ENCODE data around the gene IRGC. TPM values are rescaled to one million over a fixed set of nuclear protein-coding genes. Genes with fewer than 3 reads are reported as not detected.

Gene IRGC
- total and polyA plus RNA-seq, 2 donors (not counting 3 experiments of a cell fraction or from before 2014, with no cell fraction given), result not detected

- DNase-seq (ENCODE audit: low read depth, low spot score), result no peak
- H3K79me2 ChIP-seq (ENCODE audit: control insufficient read depth, insufficient read depth, low read length), result no peaks in the 10 kb centered on the region
- no peak for FAIRE-seq
- CTCF ChIA-PET, result interaction anchor here (0.8 kb wide), 1 partner anchor 10 kb away, joined by 3 read pairs; no protein-coding TSS in a partner anchor
- intact Hi-C loops (cut with micrococcal nuclease), result no loop called here
- no peaks in the 10 kb centered on the region for H3K9me3 ChIP-seq (replicated peaks; ENCODE audit: control insufficient read depth, insufficient read depth, low read length)
- H3K27ac ChIP-seq (ENCODE audit: insufficient read depth, low read depth, low read length), result no peak overlapping the region
- no peaks in the 10 kb centered on the region for H3K27me3 ChIP-seq (ENCODE audit: control insufficient read depth in 2 of 2, insufficient read depth in 2 of 2, low read length in 2 of 2)
- POLR2A ChIA-PET, result no interaction called here
- dilution Hi-C loops (cut with MboI; ENCODE audit: extremely low pct_ligation_motif_present, low sequenced_read_pairs), result no loop called here
- no TSS peak for BruUV-seq (replicated peaks)
- H3K9ac ChIP-seq (replicated peaks; ENCODE audit: extremely low read depth, insufficient read depth, low read length), result no peak overlapping the region
- H3K9me1 ChIP-seq (replicated peaks; ENCODE audit: control insufficient read depth, extremely low read depth, insufficient read depth, low read length), result no peaks in the 10 kb centered on the region
- no peaks in the 10 kb centered on the region for H4K20me1 ChIP-seq (replicated peaks; ENCODE audit: control insufficient read depth, extremely low read depth, insufficient read depth, low read length)
- H3K4me2 ChIP-seq (ENCODE audit: insufficient read depth, low read length), result no peak overlapping the region
- TF ChIP-seq GATA2 (IDR thresholded peaks at IDR 0.05; ENCODE audit: insufficient read depth, insufficient read length, low read depth, low read length), result no peak
- no peak for TF ChIP-seq MAX (IDR thresholded peaks at IDR 0.05; ENCODE audit: insufficient read depth, insufficient read length)
- TF ChIP-seq MYC (IDR thresholded peaks at IDR 0.05; ENCODE audit: low read depth, low read length), result no peak
- no peak for TF ChIP-seq CTCF (IDR thresholded peaks at IDR 0.05; ENCODE audit: extremely low read depth in 1 of 2, insufficient read depth in 1 of 2, low read depth in 1 of 2, low read length in 2 of 2)
- TF ChIP-seq JUN (IDR thresholded peaks at IDR 0.05; ENCODE audit: borderline replicate concordance, insufficient read depth, insufficient read length, low read depth), result no peak
- no peak for TF ChIP-seq FOS (IDR thresholded peaks at IDR 0.05; ENCODE audit: borderline replicate concordance, insufficient read depth, low read length)
- no peak for TF ChIP-seq EZH2 (IDR thresholded peaks at IDR 0.05; ENCODE audit: borderline replicate concordance, low read depth, low read length, severe bottlenecking)
- TF ChIP-seq POLR2AphosphoS5 (IDR thresholded peaks at IDR 0.05; ENCODE audit: insufficient read depth, low read depth, low read length), result no peak
- no peak for TF ChIP-seq POLR2A (IDR thresholded peaks at IDR 0.05; ENCODE audit: low read depth, low read length)
- H3K4me1 ChIP-seq (ENCODE audit: control insufficient read depth, extremely low read depth, insufficient read depth, low read length), result peaks cover 12% of the 10 kb centered on the region
- H3K36me3 ChIP-seq (ENCODE audit: control insufficient read depth in 2 of 2, extremely low read depth in 1 of 2, insufficient read depth in 2 of 2, low read length in 2 of 2), result no peaks in the 10 kb centered on the region
- no peak overlapping the region for H2AFZ ChIP-seq (ENCODE audit: low read depth, low read length)
- no peak overlapping the region for H3K4me3 ChIP-seq (replicated peaks in 1 of 3; ENCODE audit: insufficient read depth in 1 of 3, low read depth in 1 of 3, low read length in 3 of 3)
Observed at GRCh38 chr19:43697295-43697694, 18.6 kb upstream of the IRGC start.

All from endothelial cell of umbilical vein (primary cell).